Neural progenitor cell (in vitro differentiated cells): Measurements from ENCODE around the gene PDCD1LG2. TPM values are rescaled to one million over a fixed set of nuclear protein-coding genes. Genes with fewer than 3 reads are reported as not detected.

ENCODE experiments used
- DNase-seq: peaks from one replicate; pipeline ENCODE4 v3.0.0-alpha.2; 2016; ENCODE audit warnings: low spot score
- H2AFZ ChIP-seq: fragments of 200-600 bp; sonication (generic); replicated peaks from 2 replicates; pipeline ENCODE4 v1.6.1; 2016; ENCODE audit warnings: antibody characterized with exemption
- H3F3A ChIP-seq: fragments of 200-600 bp; sonication (generic); 2 replicates; pipeline ENCODE4 v1.6.1; 2016; ENCODE audit warnings: antibody characterized with exemption, low read depth
- H3K27ac ChIP-seq: fragments of 200-600 bp; sonication (generic); 2 replicates; pipeline ENCODE4 v1.5.1; 2016; ENCODE audit warnings: mild to moderate bottlenecking
- H3K27me3 ChIP-seq: fragments of 200-600 bp; sonication (generic); 2 replicates; pipeline ENCODE4 v1.6.1; 2016; ENCODE audit warnings: mild to moderate bottlenecking, moderate library complexity
- H3K36me3 ChIP-seq: fragments of 200-600 bp; sonication (generic); 2 replicates; pipeline ENCODE4 v1.5.1; 2016
- H3K4me1 ChIP-seq: fragments of 200-600 bp; sonication (generic); 2 replicates; pipeline ENCODE4 v1.6.1; 2016; ENCODE audit warnings: mixed run types
- H3K4me2 ChIP-seq: fragments of 200-600 bp; sonication (generic); 2 replicates; pipeline ENCODE4 v1.6.1; 2016
- H3K4me3 ChIP-seq: fragments of 200-600 bp; sonication (generic); 2 replicates; pipeline ENCODE4 v1.5.1; 2016
- H3K79me2 ChIP-seq: fragments of 200-600 bp; sonication (generic); 2 replicates; pipeline ENCODE4 v1.6.1; 2016; ENCODE audit warnings: low read depth
- H3K9ac ChIP-seq: fragments of 200-600 bp; sonication (generic); 2 replicates; pipeline ENCODE4 v1.6.1; 2016
- H3K9me3 ChIP-seq: fragments of 200-600 bp; sonication (generic); 2 replicates; pipeline ENCODE4 v1.5.1; 2016; ENCODE audit warnings: low read depth
- H4K20me1 ChIP-seq: fragments of 200-600 bp; sonication (generic); 2 replicates; pipeline ENCODE4 v1.6.1; 2016; ENCODE audit warnings: low read depth
- H3K27ac Mint-ChIP-seq: 3 replicates; pipeline ENCODE4 v1.8.0; 2021; ENCODE audit warnings: mixed read lengths
- H3K27me3 Mint-ChIP-seq: 2 replicates; pipeline ENCODE4 v1.8.0; 2022; ENCODE audit warnings: low read depth, mild to moderate bottlenecking, inconsistent platforms, moderate library complexity, mixed read lengths; ENCODE audit not compliant: insufficient read depth
- H3K36me3 Mint-ChIP-seq: 3 replicates; pipeline ENCODE4 v1.8.0; 2021; ENCODE audit warnings: mixed read lengths
- H3K4me1 Mint-ChIP-seq: 3 replicates; pipeline ENCODE4 v1.8.0; 2021; ENCODE audit warnings: mixed read lengths
- H3K4me3 Mint-ChIP-seq: 3 replicates; pipeline ENCODE4 v1.8.0; 2021; ENCODE audit warnings: mild to moderate bottlenecking, moderate library complexity, mixed read lengths
- H3K9me3 Mint-ChIP-seq: 3 replicates; pipeline ENCODE4 v1.8.0; 2020; ENCODE audit warnings: mixed read lengths
- EZH2 ChIP-seq: fragments of 200-600 bp; sonication (generic); IDR thresholded peaks from 2 replicates; pipeline ENCODE4 v1.6.1; 2017; ENCODE audit warnings: antibody characterized with exemption, mild to moderate bottlenecking, moderate library complexity
- EZH2phosphoT487 ChIP-seq: fragments of 200-600 bp; sonication (generic); IDR thresholded peaks from 2 replicates; pipeline ENCODE4 v1.6.1; 2017; ENCODE audit warnings: antibody characterized with exemption
- total RNA-seq: library from RNA; depleted of rRNA; stranded (reverse); fragments of >200 nt; gene quantifications from 2 replicates; pipeline ENCODE4 v1.2.3, GENCODE V29; 2015; ENCODE audit warnings: low replicate concordance
- TF ChIP-seq, protein P1 (sequence below): fragments of 200-600 bp; sonication (generic); IDR thresholded peaks from 2 replicates; pipeline ENCODE4 v1.5.1; 2017; ENCODE audit warnings: antibody characterized with exemption, mild to moderate bottlenecking

PDCD1LG2 gene
- total RNA-seq, 1 donor from 2014 or later = not detected

DNA sequence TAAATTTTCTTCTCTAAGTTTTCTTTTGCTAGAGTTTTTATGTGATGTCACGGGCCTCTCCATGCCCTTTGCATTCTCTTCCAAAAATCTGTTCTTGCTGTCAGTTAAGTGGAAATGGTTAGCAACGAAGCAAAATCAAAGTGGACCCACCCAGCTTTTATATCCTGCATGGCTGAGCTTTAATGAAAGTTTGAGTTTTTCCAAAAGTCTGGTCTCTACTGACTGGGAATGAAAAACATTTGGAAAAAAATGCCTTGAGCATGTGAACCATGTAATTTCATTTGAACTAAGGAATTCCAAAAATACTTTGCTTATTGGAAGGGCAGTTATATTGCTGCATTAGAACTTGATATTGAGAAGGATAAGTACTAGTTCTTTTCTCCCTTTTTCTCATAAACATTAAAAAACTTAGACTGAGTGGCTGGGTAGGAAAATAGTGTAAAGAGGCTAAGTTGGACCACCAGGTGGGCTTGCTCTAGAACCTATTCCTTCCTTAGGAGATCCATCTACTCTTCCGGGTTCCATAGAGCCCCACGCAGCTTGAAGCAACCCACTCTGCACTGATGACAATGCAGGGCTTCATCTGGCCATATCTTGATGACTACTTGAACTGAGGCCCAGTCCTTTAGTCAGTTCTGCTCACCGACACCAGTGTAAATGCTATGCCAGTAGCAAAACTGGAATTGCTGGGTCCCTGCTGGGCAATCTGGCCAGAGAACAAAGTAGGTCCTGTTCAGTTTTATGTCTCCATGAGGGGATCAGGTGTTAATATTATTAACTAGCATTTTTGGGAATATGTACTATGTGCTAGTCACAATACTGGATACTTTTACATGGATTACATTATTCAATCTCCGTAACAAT, 101.2 kb downstream of the PDCD1LG2 start:
- Mint-ChIP-seq H3K4me1 (no peaks in the 10 kb centered on the region), H3K9me3 (peaks cover 2% of the 10 kb centered on the region), H3K27ac (no peak overlapping the region), H3K4me3 (no peak overlapping the region), H3K36me3 (peaks cover 2% of the 10 kb centered on the region), H3K27me3 (no peaks in the 10 kb centered on the region)
- no peak overlapping the region for H3K27ac ChIP-seq
- H2AFZ ChIP-seq = no peak overlapping the region
- no peaks in the 10 kb centered on the region for H3K27me3 ChIP-seq
- no peaks in the 10 kb centered on the region for H4K20me1 ChIP-seq
- no peaks in the 10 kb centered on the region for H3K79me2 ChIP-seq
- H3K4me1 ChIP-seq = no peaks in the 10 kb centered on the region
- no peak overlapping the region for H3K4me2 ChIP-seq
- H3K4me3 ChIP-seq = no peak overlapping the region
- H3K36me3 ChIP-seq = no peaks in the 10 kb centered on the region
- H3K9me3 ChIP-seq = no peaks in the 10 kb centered on the region
- H3F3A ChIP-seq = no peaks in the 10 kb centered on the region
- no peak overlapping the region for H3K9ac ChIP-seq
- no peak for DNase-seq
- no peak for TF ChIP-seq EZH2phosphoT487
- TF ChIP-seq, protein P1, sequence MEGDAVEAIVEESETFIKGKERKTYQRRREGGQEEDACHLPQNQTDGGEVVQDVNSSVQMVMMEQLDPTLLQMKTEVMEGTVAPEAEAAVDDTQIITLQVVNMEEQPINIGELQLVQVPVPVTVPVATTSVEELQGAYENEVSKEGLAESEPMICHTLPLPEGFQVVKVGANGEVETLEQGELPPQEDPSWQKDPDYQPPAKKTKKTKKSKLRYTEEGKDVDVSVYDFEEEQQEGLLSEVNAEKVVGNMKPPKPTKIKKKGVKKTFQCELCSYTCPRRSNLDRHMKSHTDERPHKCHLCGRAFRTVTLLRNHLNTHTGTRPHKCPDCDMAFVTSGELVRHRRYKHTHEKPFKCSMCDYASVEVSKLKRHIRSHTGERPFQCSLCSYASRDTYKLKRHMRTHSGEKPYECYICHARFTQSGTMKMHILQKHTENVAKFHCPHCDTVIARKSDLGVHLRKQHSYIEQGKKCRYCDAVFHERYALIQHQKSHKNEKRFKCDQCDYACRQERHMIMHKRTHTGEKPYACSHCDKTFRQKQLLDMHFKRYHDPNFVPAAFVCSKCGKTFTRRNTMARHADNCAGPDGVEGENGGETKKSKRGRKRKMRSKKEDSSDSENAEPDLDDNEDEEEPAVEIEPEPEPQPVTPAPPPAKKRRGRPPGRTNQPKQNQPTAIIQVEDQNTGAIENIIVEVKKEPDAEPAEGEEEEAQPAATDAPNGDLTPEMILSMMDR = no peak
- TF ChIP-seq EZH2 = no peak

DNA sequence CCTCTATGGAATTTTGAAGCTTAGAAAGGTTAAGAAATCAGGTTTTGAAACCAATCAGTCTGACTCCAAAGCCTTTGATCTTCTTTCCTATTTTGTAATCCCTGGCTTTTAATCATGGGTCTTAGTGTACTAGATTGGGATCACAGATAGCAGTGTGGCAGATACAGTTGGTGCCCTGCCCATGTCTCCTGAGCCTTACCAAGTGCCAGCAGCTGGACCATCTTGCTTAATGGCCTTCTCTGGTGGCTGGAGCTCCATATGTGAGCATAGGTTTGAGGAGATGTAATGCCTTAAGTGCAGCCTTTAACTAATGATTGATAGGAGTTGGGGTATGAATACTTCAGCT, 101.8 kb downstream of the PDCD1LG2 start:
- Histone ChIP-seq H3K36me3 (no peaks in the 10 kb centered on the region), H3K27ac (no peak overlapping the region), H3K4me3 (no peak overlapping the region), H3K79me2 (no peaks in the 10 kb centered on the region), H3K9ac (no peak overlapping the region), H3K27me3 (no peaks in the 10 kb centered on the region), H3K4me1 (no peaks in the 10 kb centered on the region), H3K4me2 (no peak overlapping the region), H4K20me1 (no peaks in the 10 kb centered on the region), H3F3A (no peaks in the 10 kb centered on the region), H2AFZ (no peak overlapping the region), H3K9me3 (no peaks in the 10 kb centered on the region)
- Mint-ChIP-seq H3K9me3 (no peaks in the 10 kb centered on the region), H3K4me3 (no peak overlapping the region), H3K27ac (no peak overlapping the region), H3K4me1 (no peaks in the 10 kb centered on the region), H3K27me3 (no peaks in the 10 kb centered on the region), H3K36me3 (no peaks in the 10 kb centered on the region)
- DNase-seq = no peak
- TF ChIP-seq, protein P1 = no peak
- no peak for TF ChIP-seq EZH2phosphoT487

DNA sequence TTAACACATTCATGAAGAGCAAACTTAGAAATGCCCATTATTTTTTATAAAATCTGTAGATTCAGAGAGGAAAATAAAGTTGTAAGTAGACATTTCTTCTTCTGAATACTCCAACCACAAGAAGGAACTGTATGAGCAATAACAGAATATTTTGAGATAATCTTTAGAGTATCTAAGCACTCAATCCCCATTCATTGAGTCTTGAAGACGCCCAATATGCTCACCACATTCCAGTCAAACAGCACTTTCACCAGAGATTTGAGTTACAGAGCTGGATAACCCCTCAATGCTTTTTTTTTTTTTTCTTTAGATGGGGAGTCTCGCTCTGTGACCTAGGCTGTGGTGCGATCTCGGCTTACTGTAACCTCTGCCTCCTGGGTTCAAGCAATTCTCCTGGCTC, 103.9 kb downstream of the PDCD1LG2 start:
- Histone ChIP-seq H3K9ac (no peak overlapping the region), H3K4me3 (no peak overlapping the region), H3K27me3 (no peaks in the 10 kb centered on the region), H2AFZ (no peak overlapping the region), H3K36me3 (no peaks in the 10 kb centered on the region), H4K20me1 (no peaks in the 10 kb centered on the region), H3K9me3 (no peaks in the 10 kb centered on the region), H3K79me2 (no peaks in the 10 kb centered on the region), H3F3A (no peaks in the 10 kb centered on the region), H3K4me1 (no peaks in the 10 kb centered on the region), H3K4me2 (no peak overlapping the region), H3K27ac (no peak overlapping the region)
- Mint-ChIP-seq H3K27me3 (no peaks in the 10 kb centered on the region), H3K9me3 (no peaks in the 10 kb centered on the region), H3K4me3 (no peak overlapping the region), H3K4me1 (no peaks in the 10 kb centered on the region), H3K36me3 (no peaks in the 10 kb centered on the region), H3K27ac (no peak overlapping the region)
- TF ChIP-seq EZH2 (no peak), EZH2phosphoT487 (no peak)
- TF ChIP-seq, protein P1 = no peak
- no peak for DNase-seq
